Stomach (tissue), 9 donors: Measurements from ENCODE around the gene PLXNA2. TPM values are rescaled to one million over a fixed set of nuclear protein-coding genes. Genes with fewer than 3 reads are reported as not detected.
A peak's percentile ranks its signal among the peaks of the same experiment; 100 is the strongest.

Source experiments
- DNase-seq, 2 donors: peaks; one replicate each; pipeline versions ENCODE4 v3.0.0 to v3.0.0-alpha.2; 2013 to 2019
- H3K27ac ChIP-seq, 5 donors: fragments of 200-600 bp in 4 of 5; sonication (generic) in 4 of 5; one replicate each; pipeline ENCODE4 v1.5.1; 2013 to 2019; ENCODE audit warnings: mild to moderate bottlenecking in 1 of 5, moderate library complexity in 1 of 5
- H3K27me3 ChIP-seq, 3 donors: fragments of 200-600 bp; sonication (generic); one replicate each; pipeline ENCODE4 v1.5.1; 2017 to 2019; ENCODE audit warnings: mixed run types in 1 of 3
- H3K36me3 ChIP-seq, 4 donors: fragments of 200-600 bp; sonication (generic); 1 replicate in 3 of 4; 2 replicates in 1 of 4; pipeline ENCODE4 v1.5.1; 2016 to 2019
- H3K4me1 ChIP-seq, 4 donors: fragments of 200-600 bp; sonication (generic); one replicate each; pipeline ENCODE4 v1.5.1; 2016 to 2019
- H3K4me3 ChIP-seq, 4 donors: fragments of 200-600 bp; sonication (generic) in 3 of 4; one replicate each; pipeline ENCODE4 v1.5.1; 2016 to 2019; ENCODE audit warnings: mild to moderate bottlenecking in 1 of 4
- H3K9me3 ChIP-seq, 4 donors: fragments of 200-600 bp; sonication (generic); one replicate each; pipeline ENCODE4 v1.5.1; 2016 to 2019
- CTCF ChIP-seq, 7 experiments: fragments of 450-650 bp in 4 of 7; fragments of 200-600 bp in 3 of 7; sonication (generic) in 3 of 7; IDR thresholded peaks; one replicate each; pipeline ENCODE4 v1.5.1; 2016 to 2019; ENCODE audit warnings: antibody characterized with exemption in 7 of 7, control low read depth in 2 of 7, mild to moderate bottlenecking in 1 of 7
- EP300 ChIP-seq: sonication (generic); formaldehyde crosslinking; IDR thresholded peaks from one replicate; pipeline ENCODE4 v1.6.1; 2017; ENCODE audit warnings: antibody characterized with exemption
- POLR2A ChIP-seq, 4 donors: fragments of 450-650 bp; IDR thresholded peaks; one replicate each; pipeline ENCODE4 v1.6.1; 2016; ENCODE audit warnings: antibody characterized with exemption in 4 of 4, control low read depth in 2 of 4, mild to moderate bottlenecking in 1 of 4, moderate library complexity in 1 of 4
- POLR2AphosphoS5 ChIP-seq, 3 donors: sonication (generic); formaldehyde crosslinking; IDR thresholded peaks; one replicate each; pipeline ENCODE4 v1.6.1; 2016; ENCODE audit warnings: antibody characterized with exemption in 3 of 3
- WGBS, 5 donors: extraction: QIAGEN DNeasy Blood & Tissue Kit in 3 of 5; methylation state at CpG; one replicate each; pipeline versions ENCODE4 v1.1.5 to v1.1.7; 2013 to 2018; 5-methylcytosine and 5-hydroxymethylcytosine counted together
- intact Hi-C: fragments of 100-400 bp; cut with DNase I; formaldehyde crosslinking; loops from one replicate; pipeline ENCODE4 v1.15.1; 2023; ENCODE audit warnings: low total_unique reads
- polyA plus RNA-seq, 3 donors: library from polyadenylated mRNA; stranded (reverse); fragments of 200-250 nt; gene quantifications; one replicate each; pipeline ENCODE4 v1.2.3, GENCODE V29; 2013
- total RNA-seq, 5 donors: library from RNA; depleted of rRNA; stranded (reverse); fragments of >200 nt; gene quantifications; one replicate each; pipeline versions ENCODE4 v1.1.0 to v1.2.3, GENCODE V29; 2014 to 2016
- donor health status: healthy with polysubstance abuse.
- donor health status: Bipolar disorder and iron deficiency.
- donor health status: healthy.

The PLXNA2 gene
- total and polyA plus RNA-seq, 8 donors: 2.7 to 185 (median 28.7) TPM

GRCh38 chr1:208223136-208223535 lies 21.0 kb downstream of the PLXNA2 start:
- intact Hi-C loops: no loop called here
- Histone ChIP-seq H3K9me3 (no peaks in the 10 kb centered on the region), H3K4me1 (peaks cover 36 to 83% (median 67%) of the 10 kb centered on the region in 4 donors), H3K27me3 (no peaks in the 10 kb centered on the region), H3K27ac (no peak overlapping the region), H3K4me3 (no peak overlapping the region), H3K36me3 (no peaks in the 10 kb centered on the region)
- TF ChIP-seq POLR2A (IDR thresholded peaks at IDR 0.05) (no peak), EP300 (no peak), POLR2AphosphoS5 (IDR thresholded peaks at IDR 0.05) (no peak), CTCF (IDR thresholded peaks at IDR 0.05) (no peak)
- no peak for DNase-seq
- 77 to 91% (median 85%) methylated on average over 8 of the region's 8 CpGs for WGBS, 5 donors

- H3K27ac ChIP-seq: peak overlapping the region in 1 of 5 donors; percentile 14
- no peak overlapping the region for H3K4me3 ChIP-seq
- peaks cover 30 to 83% (median 63%) of the 10 kb centered on the region in 4 donors for H3K4me1 ChIP-seq
- no peaks in the 10 kb centered on the region for H3K27me3 ChIP-seq
- DNase-seq: no peak
- 85 to 88% (median 87%) methylated on average over 14 of the region's 14 CpGs for WGBS, 5 donors
- H3K9me3 ChIP-seq: no peaks in the 10 kb centered on the region
- peaks cover 3% of the 10 kb centered on the region in 4 donors for H3K36me3 ChIP-seq
- no peak for TF ChIP-seq CTCF (IDR thresholded peaks at IDR 0.05)
- no peak for TF ChIP-seq POLR2AphosphoS5 (IDR thresholded peaks at IDR 0.05)
- TF ChIP-seq POLR2A (IDR thresholded peaks at IDR 0.05): no peak
- no peak for TF ChIP-seq EP300
- intact Hi-C loops: no loop called here
Observed at GRCh38 chr1:208222376-208223126, 21.6 kb downstream of the PLXNA2 start.

GRCh38 chr1:208221291-208221622 lies 22.9 kb downstream of the PLXNA2 start:
- Histone ChIP-seq H3K9me3 (no peaks in the 10 kb centered on the region), H3K4me3 (no peak overlapping the region), H3K27me3 (no peaks in the 10 kb centered on the region), H3K36me3 (peaks cover 14 to 16% (median 16%) of the 10 kb centered on the region in 4 donors), H3K27ac (peak overlapping the region in 4 of 5 donors; percentile 60 to 77 (median 70)), H3K4me1 (peaks cover 18 to 75% (median 56%) of the 10 kb centered on the region in 4 donors)
- no peak for DNase-seq
- TF ChIP-seq EP300 (no peak), POLR2AphosphoS5 (IDR thresholded peaks at IDR 0.05) (no peak), CTCF (IDR thresholded peaks at IDR 0.05) (no peak), POLR2A (IDR thresholded peaks at IDR 0.05) (no peak)
- 33 to 89% (median 71%) methylated on average over 1 of the region's 1 CpG for WGBS, 5 donors
- intact Hi-C loops: no loop called here

- peaks cover 18 to 73% (median 48%) of the 10 kb centered on the region in 4 donors for H3K4me1 ChIP-seq
- WGBS, 5 donors: 58 to 69% (median 63%) methylated on average over 15 of the region's 15 CpGs
- DNase-seq: peak in 1 of 2 donors; percentile 56
- peaks cover 27 to 31% (median 30%) of the 10 kb centered on the region in 4 donors for H3K36me3 ChIP-seq
- intact Hi-C loops: no loop called here
- H3K4me3 ChIP-seq: no peak overlapping the region
- H3K27ac ChIP-seq: peak overlapping the region in 4 of 5 donors; percentile 60 to 77 (median 70)
- no peak for TF ChIP-seq POLR2A (IDR thresholded peaks at IDR 0.05)
- TF ChIP-seq POLR2AphosphoS5 (IDR thresholded peaks at IDR 0.05): peak; percentile 28 to 41 (median 37)
- TF ChIP-seq CTCF (IDR thresholded peaks at IDR 0.05): no peak
- peak; percentile 34 for TF ChIP-seq EP300
- no peaks in the 10 kb centered on the region for H3K9me3 ChIP-seq
- H3K27me3 ChIP-seq: no peaks in the 10 kb centered on the region
Observed at GRCh38 chr1:208219659-208220282, 24.4 kb downstream of the PLXNA2 start.
